D721Med (cell line): ENCODE data around the gene ZNRF3.
"Not testable (repeated sequence)": the region's sequence is repeated elsewhere in the genome, so short reads cannot be mapped to it uniquely, and the experiment has no call there.

Source experiments
- DNase-seq: peaks from one replicate; pipeline ENCODE4 v3.0.0; 2011; ENCODE audit warnings: low spot score; ENCODE audit not compliant: insufficient read length
- FAIRE-seq: peaks from 2 replicates; lab custom pipeline; 2011; peaks lifted over from hg19 to GRCh38; lab: Jason Lieb, UNC
- TF ChIP-seq, protein P1 (sequence below): IDR thresholded peaks from 2 replicates; pipeline ENCODE4 v1.5.1; 2012; ENCODE audit warnings: mild to moderate bottlenecking, control low read depth; ENCODE audit not compliant: insufficient read depth; ENCODE audit errors: missing control alignments

Gene ZNRF3

DNA sequence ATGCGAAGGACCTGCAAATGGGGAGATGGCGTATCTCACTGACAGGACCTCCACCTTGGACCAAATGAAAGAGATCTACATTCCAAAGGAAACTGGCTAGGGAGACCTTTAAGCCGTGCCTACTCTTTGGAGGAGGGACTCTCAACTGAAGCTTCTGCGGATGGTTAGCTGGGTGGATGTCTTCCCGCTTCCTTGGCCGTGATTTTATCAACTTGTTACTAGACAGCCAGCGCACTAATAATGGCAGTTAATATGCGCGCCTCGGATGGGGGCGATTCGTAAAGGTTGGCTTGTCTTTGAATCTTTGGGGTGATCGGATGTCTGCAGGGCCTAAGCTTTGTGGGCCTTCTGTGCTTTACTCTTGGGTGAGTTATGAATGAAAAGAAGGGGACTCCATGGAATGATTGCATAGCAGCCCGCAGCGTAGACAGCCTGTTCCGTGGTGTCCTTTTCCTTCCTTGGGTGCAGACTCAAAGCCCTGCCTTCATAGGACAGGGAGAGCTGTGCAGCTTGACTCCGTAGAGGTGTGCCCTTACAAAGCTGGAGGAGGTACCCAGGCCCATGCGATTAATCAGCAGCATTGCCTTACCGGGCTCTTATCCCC, 1.5 kb downstream of the ZNRF3 start:
- TF ChIP-seq, protein P1, sequence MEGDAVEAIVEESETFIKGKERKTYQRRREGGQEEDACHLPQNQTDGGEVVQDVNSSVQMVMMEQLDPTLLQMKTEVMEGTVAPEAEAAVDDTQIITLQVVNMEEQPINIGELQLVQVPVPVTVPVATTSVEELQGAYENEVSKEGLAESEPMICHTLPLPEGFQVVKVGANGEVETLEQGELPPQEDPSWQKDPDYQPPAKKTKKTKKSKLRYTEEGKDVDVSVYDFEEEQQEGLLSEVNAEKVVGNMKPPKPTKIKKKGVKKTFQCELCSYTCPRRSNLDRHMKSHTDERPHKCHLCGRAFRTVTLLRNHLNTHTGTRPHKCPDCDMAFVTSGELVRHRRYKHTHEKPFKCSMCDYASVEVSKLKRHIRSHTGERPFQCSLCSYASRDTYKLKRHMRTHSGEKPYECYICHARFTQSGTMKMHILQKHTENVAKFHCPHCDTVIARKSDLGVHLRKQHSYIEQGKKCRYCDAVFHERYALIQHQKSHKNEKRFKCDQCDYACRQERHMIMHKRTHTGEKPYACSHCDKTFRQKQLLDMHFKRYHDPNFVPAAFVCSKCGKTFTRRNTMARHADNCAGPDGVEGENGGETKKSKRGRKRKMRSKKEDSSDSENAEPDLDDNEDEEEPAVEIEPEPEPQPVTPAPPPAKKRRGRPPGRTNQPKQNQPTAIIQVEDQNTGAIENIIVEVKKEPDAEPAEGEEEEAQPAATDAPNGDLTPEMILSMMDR, result no peak

DNA sequence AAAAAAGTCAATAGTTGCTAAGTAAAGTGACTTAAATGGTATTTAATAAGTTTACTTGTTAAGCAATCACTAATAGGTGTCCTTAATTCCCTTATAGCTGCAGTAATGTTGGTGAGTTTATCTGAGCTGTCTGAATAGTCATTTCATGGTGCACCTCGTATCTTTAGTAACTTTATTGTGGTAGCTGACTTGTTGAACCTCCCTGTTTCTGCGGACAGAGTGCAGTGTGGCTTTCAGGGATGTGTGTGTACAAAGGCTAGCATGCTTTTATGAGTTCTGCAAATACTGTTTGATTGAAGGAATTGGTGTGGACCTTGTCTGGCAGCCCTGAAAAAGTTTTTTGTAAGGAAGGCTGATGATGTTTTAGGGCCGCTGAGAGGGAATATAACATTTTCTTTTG, 2.6 kb downstream of the ZNRF3 start:
- DNase-seq (no peak), FAIRE-seq (no peak)

More for the DNA sequence above, 1.5 kb downstream of the ZNRF3 start:
- DNase-seq (no peak), FAIRE-seq (no peak)

DNA sequence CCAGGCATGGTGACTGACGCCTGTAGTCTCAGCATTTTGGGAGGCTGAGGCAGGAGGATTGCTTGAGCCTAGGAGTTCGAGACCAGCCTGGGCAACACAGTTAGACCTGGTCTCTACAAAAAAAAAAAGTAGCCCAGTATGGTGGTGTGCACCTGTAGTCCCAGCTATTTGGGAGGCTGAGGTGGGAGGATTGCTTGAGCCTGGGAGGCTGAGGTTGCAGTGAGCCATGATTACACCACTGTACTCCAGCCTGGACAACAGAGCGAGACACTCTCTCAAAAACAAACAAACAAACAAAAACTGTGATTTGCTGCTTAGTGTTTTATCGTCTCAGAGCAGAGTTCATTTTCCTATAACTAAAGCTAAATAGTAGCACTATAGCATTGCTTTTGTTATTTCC, 3.3 kb downstream of the ZNRF3 start:
- FAIRE-seq, result not testable (repeated sequence)

More for the DNA sequence above, 2.6 kb downstream of the ZNRF3 start:
- TF ChIP-seq, protein P1, result no peak

DNA sequence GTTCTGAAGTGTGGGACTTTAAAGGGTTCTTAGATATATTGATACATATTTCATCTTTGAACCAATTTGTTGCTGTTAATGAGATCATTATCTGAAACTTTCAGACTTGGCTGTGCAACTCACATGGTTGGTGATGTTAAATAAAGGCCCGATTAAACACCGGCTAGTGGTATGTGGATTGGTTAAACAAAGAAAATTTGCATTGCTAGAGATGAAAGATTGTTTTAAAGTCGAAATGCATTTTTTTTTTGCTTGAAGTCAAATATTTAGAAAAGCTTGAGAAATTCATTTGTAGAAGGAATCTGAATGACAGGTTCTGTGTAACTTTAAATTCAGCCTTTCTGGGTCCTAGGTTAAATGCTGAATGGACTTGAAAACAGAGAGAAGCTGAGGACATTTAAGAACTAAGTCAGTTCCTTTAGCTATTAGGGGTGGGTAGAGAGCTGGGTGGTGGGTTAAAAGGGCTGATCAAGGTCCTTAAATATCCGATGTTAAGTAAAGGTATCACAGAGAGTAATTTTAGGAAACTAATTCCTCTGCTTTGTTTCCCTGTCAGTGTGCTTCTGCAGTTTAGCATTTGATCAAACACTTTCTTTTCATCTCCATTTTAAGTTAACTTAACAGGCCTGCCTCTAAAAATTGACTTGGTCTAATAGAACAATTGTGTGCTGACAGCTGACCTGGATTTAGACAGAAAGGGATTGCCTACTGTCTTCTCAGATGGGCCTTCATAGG, 4.5 kb downstream of the ZNRF3 start:
- DNase-seq (no peak), FAIRE-seq (no peak)
- TF ChIP-seq, protein P1, result no peak

More for the DNA sequence above, 3.3 kb downstream of the ZNRF3 start:
- DNase-seq, result not testable (repeated sequence)

GRCh38 chr22:28889478-28890024, 6.2 kb downstream of the ZNRF3 start:
- TF ChIP-seq, protein P1, result no peak
- no peak for DNase-seq
- FAIRE-seq, result no peak

DNA sequence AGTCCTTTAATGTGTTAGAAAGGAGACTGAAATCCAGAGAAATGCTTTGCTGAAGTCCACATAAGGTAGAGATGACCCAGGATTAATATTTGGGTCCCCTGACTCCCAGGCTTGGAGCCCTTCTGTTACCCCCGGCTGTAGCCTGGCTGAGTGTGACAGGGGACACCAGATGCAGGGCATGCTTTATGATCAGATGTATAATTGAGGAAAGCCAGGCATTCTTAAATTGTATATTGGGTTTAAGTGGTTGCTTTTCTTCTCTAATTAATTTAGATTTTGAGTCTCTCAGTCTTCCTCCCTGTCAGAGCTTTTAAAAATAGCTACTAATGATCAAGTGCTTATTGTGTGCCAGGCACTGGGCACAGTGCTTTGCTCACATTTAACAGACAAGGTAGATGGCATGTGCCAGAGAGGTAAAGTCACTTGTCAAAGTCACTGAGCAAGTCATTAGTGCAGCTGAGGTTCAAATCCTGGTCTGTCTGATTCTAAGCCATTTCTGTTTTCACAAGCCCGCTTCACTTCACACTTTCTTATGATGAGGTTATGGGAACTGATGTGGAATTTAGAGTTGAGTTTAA, 7.9 kb downstream of the ZNRF3 start:
- DNase-seq, result no peak
- no peak for FAIRE-seq
- TF ChIP-seq, protein P1, result no peak

DNA sequence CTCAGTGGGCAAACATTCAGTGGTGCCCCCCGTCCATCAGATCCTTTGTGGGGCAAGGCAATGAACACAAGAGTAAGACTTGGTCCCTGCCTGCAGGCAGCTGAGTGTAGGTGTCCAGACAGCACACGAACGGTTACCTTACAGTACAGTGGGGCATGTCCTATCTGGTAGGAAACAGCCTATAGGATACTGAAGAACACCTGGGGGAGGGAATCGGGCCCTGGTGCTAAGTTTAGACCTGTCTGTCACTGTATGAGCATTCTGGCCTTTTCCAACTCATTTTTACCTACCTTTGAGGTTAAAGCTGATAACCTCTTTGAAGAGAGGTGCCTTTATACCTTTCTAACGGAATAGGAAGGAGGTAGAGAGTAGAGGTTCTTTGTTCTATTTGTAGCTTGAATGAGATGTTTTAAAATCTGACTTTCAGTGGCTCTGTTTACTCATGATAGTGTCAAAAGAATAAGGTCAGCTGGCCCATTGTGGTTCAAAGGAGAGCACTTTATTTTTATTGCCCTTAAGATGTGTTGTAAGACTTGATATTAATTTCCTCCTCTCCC, 8.9 kb downstream of the ZNRF3 start:
- no peak for FAIRE-seq
- TF ChIP-seq, protein P1, result no peak
- DNase-seq, result no peak
